NCI-H2196 treated with DMSO at 0.1 percent for 48 hours (cell line): ENCODE results near the gene TARDBP.
"Not testable (repeated sequence)": the region's sequence is repeated elsewhere in the genome, so short reads cannot be mapped to it uniquely, and the experiment has no call there.

Experiments used
- DNase-seq: peaks from one replicate; lab custom pipeline; 2025; ENCODE audit not compliant: unreplicated experiment; lab: John Stamatoyannopoulos, UW

Gene TARDBP

DNA sequence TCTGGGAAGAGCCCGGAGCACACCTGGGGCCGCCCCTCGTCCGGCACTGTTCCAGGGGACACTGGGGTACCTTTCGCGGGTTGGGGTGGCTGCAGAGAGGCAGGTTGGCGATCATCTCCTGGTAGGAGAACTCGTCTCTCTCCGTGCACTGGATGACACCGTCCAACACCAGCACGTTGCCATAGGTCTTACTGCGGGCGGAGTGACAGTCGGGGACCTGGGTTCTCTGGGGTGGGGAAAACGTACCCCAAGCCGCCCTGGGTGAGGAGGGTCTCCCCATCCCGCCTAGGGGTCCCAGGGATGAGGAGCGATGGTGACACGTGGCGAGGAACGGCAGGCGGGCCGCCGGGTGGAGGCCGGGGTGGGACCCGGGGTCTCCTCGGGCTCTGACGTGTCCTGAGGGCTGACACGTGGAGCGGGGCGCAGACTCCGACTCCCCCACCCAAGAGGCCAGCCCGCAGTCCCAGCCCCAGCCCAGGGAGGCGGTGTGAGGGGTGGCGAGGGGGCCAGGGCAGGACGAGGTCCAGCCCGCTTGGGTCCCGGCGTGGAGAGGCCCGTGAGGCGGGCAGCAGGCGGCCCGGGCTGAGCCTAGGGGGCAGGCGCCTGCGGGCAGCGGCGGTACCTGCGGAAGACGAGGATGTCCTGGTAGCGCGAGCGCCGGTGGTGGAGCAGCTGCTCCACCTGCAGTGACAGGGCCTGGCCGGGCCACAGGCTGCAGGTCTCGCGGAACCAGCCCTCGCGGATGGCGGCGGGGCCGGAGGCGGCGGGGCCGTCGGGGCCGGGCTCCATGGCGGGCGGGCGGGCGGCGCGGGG is 46.9 kb downstream of the TARDBP start:
- DNase-seq: no peak

DNA sequence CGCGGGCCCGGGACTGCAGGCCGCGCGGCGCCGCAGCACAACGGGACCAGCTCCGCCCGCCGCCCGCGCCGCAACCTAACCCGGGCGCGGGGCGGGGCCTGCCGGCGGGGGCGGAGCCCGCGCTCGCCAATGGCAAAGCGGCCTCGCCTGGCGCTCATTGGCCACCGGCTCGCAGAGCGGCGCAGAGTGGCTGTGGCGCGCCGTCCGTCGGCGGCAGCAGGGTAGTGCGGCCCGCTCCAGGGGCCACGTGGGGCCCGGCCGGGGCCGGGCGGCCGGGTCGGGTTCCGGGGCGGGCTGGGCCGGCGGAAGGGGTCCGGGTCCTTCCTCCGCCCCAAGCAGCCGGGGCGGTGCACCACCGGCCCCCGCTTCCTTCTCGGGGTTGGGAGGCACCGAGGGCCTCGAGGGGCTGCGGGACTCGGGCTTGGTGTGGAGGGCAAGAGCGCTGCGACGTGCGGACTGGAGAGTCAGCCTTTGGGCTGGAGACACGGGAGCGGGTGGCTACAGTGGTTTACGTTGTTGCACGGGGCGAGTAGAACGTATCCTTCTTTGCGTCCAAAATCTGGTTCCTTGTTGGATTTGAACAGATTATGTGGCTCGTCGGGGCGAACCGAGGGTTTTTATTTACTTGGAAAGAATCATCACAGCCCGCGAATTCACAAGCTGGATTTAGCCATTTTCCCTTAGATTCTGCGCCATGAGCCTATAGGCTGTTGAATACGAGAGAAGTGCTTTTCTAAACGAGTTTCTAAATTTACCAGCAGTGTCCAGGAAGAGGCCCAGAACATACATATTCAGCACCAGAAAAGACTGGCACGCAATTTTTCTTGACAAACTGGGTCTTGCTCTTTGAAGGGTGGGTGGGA is 47.7 kb downstream of the TARDBP start, which contains the start of gene SRM:
TSS of gene SRM (minus strand) at position 51 of the 863 bp plus-strand sequence. CDS start 75 bp downstream, outside the sequence.
- peak; percentile 84 for DNase-seq

DNA sequence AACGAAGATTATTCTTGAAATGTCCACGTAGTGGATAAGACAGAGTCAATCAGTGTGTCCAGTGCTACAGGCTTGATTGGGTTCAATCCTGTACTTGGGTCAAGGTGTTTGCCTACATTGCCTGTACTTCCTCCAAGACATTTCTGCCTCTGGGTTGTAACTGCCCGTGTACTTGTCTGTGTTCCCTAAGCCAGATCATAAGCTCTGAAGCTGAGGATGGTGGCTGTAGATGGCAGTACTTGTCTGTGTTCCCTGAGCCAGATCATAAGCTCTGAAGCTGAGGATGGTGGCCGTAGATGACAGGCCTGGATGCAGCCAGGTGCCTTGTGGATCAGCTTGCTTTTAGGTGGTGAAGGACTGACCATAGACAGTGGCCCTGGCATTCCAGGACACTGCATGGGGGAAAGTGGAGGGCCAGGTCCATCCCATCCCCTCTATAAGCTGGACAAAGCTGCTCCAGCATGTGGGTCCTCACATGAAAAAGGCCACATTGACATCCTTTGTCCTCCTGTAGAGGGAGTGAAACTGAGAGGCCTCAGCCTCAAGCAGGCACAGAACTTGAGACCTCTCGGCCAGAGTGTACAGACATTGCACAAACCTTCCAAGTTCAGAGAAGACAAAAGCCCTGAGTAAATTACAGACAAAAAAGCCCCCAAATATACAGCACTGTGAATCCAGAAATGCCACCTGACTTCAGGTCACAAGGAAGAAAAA is 49.4 kb downstream of the TARDBP start:
- DNase-seq: no peak

DNA sequence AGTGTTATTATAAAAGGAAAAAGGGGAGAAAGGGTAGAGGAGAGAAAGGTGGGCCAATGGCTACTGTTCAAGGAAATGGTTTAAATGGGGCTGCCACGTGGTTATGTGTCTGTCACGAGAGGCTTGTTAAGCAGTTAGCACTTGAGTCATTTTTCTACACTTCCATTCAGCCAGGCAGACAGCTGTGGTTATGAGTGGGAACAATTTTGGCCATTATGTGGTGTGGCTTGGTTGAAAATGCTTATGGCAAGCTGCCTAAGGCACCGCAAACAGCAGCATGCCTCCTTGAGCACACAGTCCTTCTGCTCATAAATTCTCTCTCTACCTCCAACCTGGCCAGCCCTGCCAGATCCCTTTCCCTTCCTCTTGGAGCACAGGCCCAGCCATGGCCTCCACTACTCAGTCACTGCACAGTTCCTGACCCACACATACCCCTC is 50.5 kb downstream of the TARDBP start:
- peak; percentile 52 for DNase-seq

DNA sequence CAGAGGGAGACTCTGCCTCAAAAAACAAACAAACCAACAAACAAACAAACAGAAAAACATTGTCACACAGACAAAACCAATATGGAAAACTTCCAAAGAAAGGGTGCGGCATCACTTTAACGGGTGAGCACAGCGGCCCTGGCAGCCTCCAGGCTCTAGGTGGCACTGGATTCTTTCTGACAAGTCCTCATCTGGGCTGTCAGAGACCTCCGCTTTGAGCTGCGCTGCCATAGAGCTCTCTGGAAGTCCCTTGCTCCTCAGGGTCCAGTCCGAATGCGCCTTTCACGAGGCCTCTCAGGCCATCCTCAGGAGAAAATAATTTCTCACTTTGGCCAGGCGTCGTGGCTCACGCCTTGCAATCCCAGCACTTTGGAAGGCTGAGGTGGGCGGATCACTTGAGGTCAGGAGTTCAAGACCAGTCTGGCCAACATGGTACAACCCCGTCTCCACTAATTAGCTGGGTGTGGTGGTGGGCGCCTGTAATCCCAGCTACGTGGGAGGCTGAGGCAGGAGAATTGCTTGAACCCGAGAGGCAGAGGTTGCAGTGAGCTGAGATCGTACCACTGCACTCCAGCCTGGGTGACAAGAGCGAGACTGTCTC is 51.6 kb downstream of the TARDBP start:
- DNase-seq: not testable (repeated sequence)

DNA sequence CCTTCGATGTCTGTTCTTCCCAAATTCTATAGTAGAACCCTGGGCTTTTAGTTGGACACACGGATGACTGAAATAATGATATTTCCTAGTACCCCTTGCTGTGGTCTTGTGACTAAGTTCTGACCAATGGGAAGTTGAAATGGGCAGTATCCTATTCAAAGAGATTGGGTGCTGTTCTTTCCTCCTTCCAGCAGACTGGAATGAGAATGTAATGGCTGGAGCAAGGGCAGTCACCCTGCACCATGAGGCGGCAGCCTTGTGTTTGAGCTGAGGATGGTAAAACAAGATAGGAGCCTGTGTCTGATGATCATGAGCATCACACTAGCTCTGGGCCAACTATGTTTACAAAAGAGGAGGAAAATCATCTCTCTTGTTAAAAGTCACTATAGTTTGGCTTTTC is 52.5 kb downstream of the TARDBP start:
- DNase-seq: no peak

DNA sequence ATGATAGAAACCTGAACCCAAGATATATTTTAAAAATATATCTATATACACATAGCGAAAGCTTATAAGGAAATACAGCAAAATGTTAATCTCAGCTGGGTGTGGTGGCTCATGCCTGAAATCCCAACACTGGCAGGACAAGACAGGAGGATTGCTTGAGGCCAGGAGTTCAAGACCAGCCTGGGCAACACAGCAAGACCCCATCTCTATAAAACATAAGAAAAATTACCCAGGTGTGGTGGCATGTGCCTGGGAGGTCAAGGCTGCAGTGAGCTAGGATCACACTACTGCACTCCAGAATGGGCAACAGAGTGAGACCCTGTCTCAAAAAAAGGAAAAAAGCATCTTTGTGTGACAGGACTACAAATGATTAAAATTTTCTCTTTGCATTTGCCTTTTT is 53.3 kb downstream of the TARDBP start:
- DNase-seq: no peak

DNA sequence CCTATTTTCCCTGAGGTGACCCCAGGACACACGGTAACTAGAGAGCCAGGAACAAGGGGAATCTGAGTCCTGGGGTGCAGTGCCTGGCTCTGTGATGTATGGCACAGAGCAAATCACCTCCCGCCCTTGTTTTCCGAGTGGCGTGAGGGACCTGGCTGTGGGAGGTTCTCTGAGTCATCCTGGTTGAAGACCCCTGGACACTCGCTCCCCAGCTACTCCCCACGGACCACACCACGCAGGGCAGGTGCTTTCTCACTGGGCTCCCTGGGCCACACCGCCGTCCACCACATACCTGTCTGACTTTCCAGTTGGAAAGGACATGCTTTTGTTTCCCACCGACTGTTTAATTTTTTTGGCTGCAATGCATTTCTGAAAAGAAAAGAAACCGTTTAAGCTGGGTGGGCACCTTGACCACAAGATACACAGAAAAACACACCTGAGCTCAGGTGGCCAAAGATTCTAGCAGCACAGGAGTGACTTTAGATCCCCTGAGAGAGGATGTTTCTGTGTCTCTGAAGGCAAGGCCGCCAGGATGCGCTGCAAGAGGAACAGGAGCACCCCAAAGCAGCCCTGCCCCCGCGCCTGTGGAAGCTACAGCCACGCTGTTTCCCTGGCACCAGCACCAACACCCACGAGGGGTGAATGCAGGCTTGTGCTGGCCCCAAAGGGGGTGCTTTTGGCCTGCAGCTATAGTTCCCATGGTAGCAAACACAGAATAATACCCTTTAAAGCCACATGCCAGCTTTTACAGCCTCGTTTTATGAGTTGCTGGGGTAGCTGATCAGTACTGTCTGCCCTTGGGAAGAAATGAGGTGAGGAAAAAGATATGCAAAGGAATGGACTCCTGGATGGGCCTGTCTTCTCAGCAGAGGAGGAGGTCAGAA is 55.5 kb downstream of the TARDBP start:
- DNase-seq: no peak

DNA sequence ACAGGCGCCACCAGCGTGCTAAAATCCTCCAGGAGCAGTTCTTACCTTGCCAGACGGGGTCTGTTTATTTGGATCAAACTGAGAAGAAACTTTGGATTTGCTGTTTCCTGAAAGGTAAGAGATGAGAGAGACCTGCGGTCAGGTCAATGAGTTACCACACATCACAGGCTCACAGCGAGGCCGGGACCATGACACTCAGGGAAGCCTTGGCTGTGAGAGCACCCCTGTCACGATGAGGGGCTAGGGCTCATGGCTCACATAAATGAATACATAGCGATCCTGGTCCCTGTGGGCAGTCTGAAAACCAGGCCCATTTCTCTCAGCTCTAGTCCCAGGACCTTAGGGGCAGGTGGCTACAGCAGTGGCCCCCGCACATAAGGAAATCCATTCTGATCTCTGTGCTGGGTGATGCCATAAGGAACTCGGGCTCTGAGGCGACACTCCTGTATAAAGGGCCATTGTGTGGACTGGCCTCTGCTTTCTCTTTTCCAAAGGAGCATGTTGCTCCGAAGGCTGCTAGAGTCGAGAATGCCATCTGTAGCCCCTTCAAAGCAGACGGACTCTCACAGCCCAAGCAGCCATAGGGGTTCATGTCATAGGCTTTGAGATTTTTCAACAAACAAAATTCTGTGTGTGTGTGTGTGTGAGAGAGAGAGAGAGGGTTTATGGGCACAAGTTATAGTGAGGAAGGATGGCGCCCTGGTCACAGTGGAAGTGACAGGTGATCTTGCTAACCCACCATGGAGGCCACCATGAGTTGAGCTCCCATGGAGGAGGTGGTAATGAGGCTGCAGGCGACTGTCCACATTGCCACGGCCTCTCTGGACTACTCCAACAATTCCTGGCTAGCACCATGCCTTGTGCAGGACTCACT is 56.4 kb downstream of the TARDBP start:
- DNase-seq: no peak

DNA sequence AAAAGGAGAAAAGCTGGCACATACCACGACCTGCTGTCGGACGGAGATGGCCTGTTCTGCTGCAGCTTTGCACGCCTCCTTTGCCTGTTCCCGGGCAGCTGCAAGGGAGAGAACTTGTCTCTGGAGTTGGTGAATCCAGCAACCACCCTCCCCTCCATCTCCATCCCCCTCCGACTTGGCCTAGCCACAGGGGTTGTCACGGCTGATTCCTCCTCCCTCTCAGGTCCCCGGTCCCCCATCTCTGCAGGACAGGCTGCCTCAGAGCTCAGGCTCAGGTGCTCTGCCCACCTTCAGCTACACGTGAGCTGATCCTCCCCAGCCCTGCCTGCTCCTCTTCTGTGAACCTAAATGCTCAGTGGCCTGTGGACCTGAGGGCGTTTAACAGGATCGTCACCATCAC is 58.4 kb downstream of the TARDBP start:
- DNase-seq: no peak

DNA sequence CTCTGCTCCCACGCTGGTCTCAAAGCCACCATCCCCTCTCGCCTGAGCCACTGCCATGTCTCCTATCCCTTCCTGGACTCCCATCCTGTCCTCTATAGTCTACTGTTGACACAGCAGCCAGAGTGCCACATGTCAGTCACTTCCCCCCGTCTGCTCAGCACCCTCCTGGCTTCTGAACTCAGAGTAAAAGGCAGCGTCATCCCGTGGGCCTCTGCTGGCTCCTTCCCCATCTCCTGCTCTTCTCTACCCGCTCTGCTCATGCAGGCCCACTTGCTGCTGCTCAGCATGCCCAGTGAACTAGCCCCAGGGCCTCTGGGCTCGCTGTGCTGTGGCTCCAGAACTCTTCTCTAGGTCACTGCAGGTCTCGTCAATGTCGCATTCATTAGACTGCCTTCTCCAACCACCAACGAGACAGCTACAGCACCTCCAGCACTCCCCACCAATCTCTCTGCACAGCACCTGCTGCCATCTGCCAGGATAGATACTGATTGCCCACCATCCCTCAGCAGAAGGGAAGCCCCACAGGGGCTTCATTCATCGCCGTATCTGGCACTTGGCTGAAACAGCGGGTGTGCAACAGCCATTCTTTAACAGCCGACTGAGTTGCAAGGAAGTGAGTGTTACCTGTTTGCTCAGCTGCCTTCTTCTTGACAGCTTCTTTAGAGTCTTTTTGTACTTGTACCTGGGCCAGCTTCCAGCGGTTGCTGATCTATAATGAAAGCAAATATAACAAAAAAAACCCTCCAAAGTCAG is 59.2 kb downstream of the TARDBP start:
- peak; percentile 23 for DNase-seq

DNA sequence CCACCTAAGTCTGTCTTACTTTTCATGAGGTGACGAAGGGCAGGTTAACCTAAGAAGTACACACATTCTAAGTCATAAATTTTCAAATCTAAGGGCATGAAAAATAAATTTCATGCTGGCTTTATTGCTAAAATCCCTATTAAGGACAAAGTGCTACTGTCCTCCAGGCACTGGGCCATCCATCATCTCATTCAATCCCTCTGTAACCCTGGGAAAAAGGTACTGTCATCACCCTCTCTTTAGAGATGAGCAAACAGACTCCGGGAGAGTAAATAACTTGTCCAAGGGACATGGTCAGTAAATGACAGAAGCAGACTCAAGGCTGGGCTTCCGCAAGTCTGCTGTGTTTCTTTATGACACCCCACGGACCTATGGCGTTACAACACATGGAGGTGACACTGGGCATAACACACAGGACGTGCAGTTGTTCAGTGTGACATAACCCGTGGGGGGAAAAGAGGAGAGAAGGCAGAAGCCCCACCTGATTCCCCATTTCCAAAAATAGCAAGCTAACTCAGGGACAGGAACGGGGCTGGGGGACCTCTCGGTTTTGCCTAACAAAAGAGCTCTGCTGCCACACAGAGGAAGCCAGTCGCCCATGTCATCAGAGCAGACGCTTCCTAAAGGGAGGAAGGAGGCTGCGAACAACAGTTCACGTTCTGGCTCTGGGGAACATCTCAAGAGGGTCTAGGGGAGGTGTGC is 59.9 kb downstream of the TARDBP start:
- DNase-seq: no peak

DNA sequence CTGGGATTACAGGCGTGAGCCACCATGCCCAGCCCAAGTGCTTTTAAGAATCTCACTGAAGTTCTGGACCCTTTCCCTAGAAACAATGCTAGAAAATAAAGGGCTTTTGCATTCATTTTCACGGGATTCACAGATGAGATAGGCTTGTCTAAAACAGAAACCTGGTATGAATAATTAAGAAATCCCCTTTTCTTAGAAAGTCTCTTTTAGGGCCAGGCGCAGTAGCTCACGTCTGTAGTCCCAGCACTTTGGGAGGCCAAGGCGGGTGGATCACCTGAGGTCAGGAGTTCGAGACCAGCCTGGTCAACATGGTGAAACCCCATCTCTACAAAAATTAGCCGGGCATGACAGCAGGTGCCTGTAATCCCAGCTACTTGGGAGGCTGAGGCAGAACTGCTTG is 60.9 kb downstream of the TARDBP start:
- not testable (repeated sequence) for DNase-seq
